Embryonic facial prominence (tissue), 1 donor: Measurements from ENCODE around the gene HOXA11.
A peak's percentile ranks its signal among the peaks of the same experiment; 100 is the strongest.

Source experiments
- DNase-seq: peaks from one replicate; pipeline ENCODE4 v3.0.0-alpha.2; 2016; ENCODE audit errors: extremely low spot score

Gene HOXA11

DNA sequence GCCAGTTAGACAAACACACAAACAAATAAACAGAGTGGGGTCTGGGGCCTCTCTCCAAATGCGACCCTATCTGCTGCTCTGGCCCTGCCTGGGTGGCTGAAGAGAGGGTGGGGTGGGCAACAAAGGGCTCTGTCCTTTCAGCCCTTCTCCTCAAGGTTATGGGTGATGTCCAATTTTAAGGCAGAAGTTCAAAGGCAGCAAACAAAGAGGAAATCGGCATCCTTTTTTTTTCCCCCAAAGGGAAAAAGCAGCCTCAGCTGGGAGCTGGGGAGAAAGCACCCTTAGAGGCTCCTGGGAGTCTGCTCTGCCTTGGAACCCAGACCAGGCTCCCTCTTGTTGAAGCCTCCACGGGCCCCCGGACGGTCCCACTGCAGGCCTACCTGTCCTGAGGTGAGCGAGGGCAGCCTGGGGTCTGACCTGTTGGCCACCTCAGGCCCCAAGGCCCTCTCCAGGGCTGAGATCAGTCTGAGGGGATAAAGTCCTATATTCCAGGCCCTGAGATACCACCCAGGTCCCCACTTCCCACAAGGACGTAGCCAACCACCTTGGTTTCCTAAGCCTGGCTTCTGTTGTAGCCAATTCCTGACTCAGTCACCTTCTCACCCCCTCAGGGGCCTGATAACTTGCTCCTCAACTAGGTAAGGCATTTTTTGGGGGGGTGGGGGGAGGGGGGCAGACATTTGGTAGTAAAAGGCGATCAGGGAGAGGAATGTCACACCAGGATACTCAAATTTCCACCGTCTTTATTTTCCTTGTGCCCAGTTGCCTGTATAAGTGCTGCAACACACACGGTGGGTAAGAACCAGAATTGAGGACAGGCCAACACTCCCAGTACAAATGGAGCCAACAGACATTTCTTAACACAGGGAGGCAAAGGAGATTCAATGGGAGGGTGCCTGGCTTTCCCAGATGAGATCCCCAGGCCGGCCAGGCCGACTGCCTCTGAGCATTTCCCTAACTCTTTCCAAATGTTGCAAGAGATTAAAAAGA lies 4.3 kb downstream of the HOXA11 start:
- no peak for DNase-seq

DNA sequence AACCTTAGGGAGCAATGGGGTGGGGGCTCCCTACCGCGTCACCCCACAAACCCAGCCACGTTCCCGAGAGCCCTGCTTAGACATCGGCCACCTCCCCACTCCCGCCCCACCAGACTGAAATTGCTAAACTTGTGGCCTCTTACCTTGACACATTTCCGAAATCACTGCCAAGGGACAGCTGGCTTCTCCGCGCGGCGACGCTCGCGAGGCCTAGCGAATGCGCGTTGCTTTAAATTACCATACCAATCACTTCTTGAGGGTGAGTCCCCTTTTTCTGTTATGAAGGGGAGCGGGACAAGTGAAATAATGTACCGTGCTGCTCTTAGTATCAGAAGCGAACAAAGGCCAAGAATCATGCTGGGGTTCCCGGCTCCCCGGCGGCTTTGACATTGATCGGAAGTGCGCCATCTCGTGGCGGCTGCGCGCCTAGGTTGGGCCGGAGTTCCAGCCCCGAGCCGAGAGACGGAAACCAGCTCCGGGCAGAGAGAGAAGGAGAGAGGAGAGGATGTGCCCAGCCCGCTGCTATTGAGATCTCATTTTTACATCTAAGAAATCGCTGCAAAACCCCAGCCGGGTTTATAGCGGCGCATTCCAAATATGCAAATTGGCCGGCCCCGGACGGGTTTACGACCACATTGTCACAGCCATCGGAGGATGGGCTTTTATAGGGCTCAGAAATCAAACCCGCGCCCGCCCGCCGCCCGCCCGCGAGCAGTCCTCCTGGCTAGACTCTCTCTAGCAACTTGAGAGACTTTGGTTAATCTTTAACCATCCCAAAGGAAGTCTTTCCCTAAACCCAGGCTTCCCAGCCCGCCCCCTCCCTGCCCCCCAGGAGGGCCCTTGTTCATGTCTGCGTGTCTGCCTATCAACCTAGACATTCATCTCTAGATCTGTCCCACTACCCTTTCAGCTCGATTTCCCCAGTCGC lies 5.3 kb downstream of the HOXA11 start:
- DNase-seq, result peak; percentile 51

DNA sequence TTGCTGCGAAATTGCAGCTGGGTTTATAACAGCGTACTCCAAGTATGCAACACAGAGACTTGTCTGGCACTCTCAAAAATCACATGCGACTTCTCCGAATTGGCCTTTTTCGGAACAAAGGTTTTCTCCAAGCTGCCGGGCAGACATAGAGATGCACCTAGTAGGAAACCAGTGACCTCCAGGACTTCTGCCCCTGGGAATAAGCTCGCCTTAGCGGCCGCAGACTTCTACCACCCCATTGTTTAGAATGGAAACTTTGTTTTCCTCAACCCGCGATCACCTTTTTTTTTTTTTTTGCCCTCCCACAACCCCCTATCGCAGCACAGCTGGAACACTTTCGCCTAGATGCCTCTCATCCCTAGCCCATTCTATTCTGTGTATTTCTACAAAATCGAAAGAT lies 6.0 kb downstream of the HOXA11 start:
- DNase-seq, result no peak

DNA sequence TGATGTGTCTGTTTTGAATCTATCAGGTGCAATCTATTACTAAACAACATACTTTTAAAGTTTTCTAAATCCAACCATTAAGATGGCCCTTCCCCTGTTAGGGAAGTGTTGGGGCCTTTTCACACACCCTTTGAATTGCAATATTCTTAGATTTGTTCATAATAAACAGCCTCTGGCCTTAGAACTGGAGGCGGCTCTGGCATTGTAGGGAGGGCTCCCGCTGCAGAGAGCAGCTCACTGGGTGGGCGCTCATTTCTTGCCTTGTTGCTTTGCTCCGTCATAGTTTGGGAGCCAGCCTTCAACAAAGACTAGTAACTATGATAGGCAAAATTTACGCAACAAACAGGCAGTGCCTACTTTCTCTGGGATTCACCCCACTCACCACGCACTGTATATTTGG lies 6.7 kb downstream of the HOXA11 start:
- no peak for DNase-seq

DNA sequence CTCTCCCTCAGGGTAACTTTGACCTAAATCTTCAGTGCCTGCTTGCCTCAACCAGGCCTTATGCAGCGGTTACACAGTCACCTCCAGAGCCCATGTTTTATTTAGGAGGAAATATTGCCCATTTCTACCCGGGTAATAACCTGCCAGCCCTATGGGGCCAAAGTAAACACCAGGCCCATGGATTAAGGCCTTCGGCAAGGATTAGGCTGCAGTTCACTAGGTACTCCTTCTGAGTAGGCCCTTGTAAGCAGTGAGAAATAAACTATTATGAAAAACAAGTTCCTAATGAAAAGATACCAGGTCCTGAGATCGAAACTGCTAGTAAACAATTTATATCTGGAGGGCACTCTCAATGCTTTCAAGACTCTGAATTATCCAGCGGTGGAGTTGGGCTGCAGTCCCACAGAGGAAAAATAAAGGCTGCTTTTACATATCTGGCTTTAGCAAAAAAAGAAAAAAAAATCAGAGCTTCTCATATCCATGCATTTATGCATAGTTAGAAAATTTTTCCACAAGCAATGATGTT lies 7.2 kb downstream of the HOXA11 start:
- no peak for DNase-seq

DNA sequence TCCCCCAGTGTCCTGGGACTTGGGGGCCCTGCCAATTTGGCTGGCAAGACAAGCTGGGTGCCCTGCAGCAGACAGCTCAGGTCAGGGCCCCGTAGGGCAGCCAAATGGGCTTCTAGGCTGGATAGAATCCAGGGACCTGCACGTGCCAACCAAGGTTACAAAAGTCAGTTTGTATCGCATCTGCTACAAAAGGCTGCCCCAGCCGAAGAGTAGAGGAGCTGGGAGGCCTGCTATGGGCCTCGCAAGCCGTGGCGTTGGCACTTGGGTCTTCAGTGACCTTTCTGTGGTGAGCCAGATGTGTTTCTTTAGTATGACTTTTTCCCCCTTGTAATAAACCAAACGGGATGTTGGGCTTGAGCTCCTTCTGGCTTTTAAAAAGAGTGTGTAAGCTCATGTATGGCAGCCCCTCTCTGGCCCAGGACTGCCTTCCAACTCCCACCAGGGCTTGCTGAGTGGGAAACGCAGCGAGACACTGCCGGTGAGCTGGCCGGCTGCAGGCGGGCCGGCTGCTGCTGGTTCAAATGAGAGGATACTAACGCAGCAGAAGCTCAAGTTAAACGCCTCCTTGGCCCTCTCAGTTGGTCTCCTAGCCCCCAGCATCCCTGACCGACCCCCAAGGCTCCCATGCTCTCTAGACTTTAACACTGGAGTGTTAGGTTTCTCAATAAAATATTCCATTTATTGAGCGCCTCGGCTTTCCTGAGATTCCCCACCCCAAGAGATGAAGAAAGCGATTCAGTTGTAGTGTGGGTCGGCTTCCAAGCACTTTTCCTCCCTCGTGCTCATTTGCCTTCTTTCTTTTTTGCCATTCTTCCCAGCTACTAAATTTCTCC lies 7.9 kb downstream of the HOXA11 start:
- DNase-seq, result no peak

DNA sequence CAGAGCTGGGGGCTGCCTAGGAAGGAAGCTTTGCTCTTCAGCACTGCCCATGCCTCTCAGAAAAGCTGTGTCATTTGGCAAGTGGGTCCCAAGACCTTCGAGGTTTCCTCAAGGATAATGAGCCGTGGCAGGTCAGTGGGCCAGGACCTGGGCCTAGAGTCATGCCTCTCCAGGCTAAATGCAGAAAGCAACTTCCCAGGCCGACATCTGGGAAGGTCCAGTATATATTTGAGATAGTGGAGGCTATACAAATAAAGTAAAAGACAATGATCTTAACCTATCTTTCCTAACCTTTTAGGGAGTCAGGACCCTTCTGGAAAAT lies 8.5 kb downstream of the HOXA11 start:
- DNase-seq, result no peak

DNA sequence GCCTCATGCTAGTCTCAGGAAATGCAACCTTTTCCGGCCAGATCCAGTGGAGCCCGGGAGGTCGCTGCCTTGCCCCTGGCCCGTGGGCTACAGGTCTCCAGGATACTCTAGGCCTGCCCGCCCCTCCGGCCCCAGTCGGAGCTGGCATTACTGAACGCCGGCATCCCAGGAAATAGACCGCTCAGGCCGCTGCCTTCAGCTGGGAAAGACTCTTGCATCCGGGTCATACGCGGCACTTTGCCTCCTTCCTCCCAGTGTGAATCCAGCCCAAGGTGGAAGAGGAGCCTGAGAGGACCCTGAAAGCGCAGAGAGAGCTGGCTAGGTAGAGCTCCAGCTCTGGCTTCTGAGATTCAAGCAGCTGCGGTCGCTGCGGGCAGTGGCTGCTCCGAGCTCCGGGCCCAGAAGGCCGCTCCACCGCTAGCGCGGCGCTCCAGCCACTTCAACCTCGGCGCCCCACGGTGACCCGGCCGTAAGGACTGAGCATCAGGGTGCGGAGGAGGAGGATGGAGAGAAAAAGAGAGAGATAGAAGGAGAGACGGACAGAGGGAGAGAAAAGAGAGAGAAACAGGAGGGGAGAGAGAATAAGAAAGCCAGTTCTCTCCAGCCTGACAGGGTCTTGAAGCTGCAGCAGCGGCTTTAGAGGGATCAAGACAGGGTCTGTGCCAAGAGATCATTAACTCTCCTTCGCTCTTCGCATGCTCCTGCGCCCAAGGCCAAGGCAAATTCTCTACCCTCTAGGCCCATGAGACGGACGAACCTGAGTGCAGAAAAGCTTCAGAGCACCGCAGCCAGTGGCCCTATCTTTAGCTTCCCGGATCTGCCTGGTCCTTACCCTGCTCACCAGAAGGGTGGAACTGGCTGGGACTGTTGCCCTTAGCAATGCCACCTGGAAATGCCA lies 9.2 kb downstream of the HOXA11 start:
- DNase-seq, result no peak

DNA sequence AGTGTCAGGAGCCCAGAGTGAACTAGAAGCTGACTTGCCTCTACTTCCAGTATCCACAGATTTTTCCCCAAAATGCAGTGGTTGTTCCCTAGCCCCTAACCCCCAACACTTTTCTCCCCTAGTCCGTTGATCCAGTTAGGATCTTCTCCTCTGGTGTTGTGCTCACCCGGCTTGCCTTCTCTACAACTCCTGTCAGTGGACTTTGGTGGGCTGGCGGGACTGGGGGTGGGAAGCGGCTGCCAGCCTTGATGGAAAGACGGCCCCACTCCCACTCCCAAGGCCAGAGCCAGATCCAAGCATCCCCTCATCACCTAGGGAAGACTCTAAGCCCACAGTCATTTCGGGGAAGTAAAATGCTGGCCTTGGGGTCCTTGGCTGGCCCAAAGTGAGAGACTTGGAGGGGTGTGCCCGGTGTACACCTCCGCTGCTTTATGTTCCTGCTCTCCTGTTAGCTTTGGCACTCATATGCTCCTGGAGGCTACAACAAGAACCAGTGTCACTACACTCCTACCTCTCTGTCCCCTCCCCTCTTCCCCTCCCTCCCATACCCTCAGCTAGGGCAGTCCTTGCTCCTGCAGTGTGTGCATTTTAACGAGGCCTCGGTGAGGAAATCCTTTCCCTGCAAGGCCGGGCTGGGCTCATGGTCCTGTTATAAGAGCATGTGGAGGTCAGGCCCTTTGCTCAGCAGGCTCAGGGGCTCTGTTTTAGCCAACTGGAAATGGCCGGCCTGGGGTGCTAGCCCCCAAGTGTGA lies 10.0 kb downstream of the HOXA11 start:
- no peak for DNase-seq

DNA sequence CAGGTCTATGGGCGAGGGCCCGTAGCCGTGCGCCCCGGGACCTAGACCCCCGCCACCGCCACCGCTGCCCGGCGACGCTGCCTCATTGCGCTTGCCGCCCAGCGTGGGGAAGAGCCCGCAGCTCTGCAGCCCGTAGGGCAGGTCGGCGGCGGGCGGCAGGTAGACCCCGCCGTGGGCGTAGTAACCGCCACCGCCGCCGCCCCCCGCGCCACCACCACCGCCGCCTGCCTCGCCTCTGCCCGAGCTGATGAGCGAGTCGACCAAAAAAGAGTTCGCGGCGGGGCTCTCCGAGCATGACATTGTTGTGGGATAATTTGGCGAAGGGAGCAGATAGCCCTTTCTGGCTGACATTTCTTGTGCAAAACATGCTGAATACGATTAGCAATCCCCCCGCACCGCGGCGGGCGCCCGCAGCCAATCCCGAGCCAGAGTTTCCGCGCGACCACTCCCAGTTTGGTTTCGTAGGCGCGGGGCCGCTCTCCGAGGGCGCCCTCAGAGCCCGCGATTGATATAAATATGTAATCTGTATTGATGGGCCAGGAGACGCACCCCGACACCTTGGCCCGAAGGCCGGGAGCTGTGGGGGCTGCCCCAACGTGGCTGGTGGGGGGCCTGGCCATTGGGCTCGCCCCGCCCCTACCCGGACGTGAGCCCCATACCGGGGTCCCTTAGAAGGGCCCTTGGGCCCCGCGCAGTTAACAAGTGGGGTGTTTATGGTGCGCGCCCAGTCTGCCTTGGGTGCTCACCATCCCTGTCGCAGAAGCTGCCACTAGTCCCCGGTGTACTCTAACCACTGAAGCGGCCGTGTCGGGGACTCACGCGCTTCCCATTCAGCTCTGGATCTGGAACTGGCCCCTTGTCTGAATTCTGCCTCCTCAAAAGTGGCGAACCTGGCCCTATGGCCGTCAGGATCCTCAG lies 10.8 kb downstream of the HOXA11 start, which contains the start of gene HOXA10:
Gene HOXA10, minus strand, starts transcription at position 365 of the 918 bp plus-strand sequence. Its CDS starts 14 bp downstream, at position 351.
- no peak for DNase-seq

DNA sequence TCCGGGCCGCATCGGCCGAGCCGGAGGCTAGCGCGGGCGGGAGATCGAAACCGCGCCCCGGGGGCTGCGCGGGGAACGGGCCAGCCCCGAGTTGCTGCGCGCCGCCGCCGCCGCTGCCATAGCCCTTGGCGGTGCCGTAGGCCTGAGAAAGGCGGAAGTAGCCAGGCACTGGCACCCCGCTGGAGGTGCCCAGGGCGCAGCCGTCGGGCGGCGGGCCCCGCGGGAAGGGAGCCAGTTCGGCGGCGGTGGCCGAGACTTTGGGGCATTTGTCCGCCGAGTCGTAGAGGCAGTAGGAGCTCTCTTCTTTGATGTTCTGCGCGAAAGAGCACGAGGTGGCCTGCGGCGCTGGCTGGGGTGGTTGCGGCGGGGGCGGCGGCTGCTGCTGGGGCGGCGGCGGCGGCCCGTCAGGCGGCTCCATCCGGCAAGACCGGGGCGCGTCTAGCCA lies 11.5 kb downstream of the HOXA11 start:
- no peak for DNase-seq

DNA sequence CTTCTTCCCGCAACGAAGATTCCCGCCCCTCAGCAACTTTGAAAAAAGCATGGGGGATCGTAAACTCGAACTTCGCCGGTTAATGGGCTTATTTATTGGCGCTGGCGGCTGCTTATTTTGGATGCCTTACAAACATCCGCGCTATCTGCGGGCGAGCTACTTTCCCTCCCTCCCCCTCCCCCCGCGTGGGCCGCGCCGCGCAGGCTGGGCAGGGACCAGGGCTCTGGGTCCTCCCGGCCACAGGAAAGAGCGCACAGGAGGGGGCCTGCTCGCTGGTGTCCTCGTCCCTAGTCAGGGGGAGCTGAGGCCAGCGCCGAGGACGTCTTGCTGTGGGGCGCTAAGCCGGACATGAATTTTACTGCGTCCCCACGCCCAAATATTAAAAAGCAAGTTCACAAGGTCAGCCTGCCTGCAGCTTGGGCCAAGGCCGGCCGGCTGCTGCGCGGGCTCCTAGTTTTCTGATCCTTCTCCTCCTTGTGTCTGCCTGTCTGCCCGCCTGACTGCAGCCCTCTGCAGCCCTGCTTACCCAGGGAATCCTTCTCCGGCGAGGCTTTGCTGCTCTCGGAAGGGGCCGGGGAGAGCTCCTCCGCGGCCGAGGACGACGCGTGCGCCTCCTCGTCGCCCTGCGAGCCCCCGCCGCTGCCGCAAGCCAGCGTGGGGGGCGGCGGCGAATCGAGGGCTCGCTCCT lies 12.1 kb downstream of the HOXA11 start:
- DNase-seq, result no peak

DNA sequence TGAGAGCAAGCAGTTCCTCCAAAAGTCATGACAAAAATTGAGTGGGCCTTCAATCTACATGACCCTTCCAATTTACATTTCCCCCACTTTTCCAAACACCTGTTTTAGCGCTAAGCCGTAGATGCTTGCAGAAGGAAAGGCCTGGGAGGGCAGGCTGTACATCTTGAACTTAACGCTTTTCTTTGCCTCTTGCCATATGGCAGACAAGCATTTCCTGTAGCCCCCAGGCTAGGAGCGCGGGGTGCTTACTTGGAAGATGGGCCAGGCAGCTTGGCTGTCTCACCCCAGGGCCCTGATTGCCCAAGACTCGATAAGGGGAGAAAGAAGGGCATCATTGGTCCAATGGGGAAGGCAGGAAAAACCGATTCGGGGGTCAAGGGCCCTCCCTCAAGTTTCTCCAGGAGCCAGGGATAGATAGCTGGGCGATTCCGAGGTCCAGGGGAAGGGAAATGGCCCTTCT lies 12.7 kb downstream of the HOXA11 start:
- DNase-seq, result no peak

DNA sequence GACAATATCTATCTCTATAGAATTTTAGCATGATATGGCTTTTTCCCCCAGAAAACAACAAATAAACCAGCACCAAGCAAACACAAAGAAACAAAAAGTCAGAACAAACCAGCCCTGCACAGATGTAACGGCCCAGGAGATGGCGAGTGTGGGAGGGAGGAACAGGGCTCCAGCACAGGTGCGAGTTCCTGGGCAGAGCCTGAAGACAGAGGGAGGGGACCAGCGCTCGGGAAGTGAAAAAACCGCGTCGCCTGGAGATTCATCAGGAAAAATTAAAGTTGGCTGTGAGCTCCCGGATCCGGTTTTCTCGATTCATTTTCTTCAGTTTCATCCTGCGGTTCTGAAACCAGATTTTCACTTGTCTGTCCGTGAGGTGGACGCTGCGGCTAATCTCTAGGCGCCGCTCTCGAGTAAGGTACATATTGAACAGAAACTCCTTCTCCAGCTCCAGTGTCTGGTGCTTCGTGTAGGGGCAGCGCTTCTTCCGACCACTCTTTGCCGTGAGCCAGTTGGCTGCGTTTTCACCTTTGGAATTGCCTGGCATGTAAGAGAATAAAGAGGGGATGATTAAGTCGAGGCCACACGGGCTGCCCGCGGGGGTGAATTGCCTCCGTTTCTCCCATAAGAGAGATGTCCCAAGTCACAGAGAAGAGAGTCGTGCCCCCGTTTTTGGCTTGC lies 13.3 kb downstream of the HOXA11 start:
- no peak for DNase-seq

DNA sequence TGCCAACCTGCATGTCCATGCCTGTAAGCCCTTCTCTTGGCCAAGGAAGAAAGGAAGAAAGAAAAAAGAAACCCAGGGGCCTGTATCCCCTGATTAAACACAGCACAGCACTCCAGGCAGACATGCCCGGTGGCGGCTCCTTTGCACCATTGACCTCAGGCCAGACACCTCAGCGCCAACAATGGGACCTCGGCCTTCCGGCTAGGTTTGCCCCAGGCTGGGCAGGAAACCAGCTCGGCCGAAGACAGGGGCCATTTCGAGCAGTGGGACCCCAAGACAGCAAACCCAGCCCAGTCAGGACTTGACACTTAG lies 13.8 kb downstream of the HOXA11 start:
- DNase-seq, result no peak

DNA sequence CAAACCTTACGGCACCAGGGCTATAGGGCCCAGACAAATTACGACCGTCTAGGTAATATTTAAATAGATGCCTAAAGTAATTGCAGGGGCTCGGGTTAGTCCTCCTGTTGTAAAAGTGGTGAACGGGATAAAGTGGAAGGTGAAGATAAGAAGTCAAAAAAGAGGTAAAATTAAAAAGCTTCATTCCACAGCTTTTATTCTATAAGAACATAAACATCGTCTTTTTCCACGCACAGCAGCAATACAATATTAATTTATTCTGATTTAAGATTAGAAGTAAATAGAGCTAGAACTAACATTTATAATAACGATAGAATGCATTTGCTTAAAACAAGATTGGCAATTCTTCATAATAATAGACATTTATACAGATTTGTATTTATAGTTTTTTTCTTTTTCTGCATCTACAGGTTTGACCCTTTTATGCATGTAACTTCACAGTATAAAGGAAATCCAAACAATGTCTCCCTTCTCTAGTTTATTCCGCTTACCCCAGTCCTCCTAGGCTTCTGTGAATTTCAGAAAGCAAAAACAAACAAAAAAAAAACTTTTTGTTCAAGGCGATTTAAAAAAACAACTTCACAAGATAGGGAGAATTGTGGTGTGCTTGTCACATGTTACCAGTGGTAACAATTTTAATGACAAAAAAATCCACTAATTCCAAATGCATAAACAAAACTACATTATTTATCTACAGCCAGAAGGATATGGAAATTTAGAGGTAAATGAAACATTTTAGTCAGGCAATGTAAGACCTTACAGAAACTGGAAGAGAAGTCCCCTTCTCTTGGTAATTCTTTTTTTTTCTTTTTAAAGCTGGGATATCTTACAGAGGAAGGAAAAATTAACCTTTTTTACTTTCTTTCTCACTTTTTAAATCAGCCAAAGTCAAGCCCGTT lies 14.4 kb downstream of the HOXA11 start:
- DNase-seq, result no peak
